Chondrocyte (in vitro differentiated cells): Measurements from ENCODE around the gene GMCL2. TPM values are rescaled to one million over a fixed set of nuclear protein-coding genes. Genes with fewer than 3 reads are reported as not detected.
A peak's percentile ranks its signal among the peaks of the same experiment; 100 is the strongest.

Experiments
- DNase-seq: peaks from one replicate; pipeline ENCODE4 v3.0.0; 2021; ENCODE audit warnings: mixed read lengths, low spot score
- H3K27ac Mint-ChIP-seq: one replicate; pipeline ENCODE4 v1.8.0; 2021; ENCODE audit warnings: mild to moderate bottlenecking, moderate library complexity, mixed read lengths; ENCODE audit not compliant: unreplicated experiment
- H3K27me3 Mint-ChIP-seq: 2 replicates; pipeline ENCODE4 v1.8.0; 2021; ENCODE audit warnings: low read depth, mixed read lengths
- H3K36me3 Mint-ChIP-seq: 2 replicates; pipeline ENCODE4 v1.8.0; 2021; ENCODE audit warnings: low read depth, mixed read lengths
- H3K4me1 Mint-ChIP-seq: 2 replicates; pipeline ENCODE4 v1.8.0; 2021; ENCODE audit warnings: low read depth, mild to moderate bottlenecking, mixed read lengths
- H3K4me3 Mint-ChIP-seq: one replicate; pipeline ENCODE4 v1.8.0; 2021; ENCODE audit warnings: mild to moderate bottlenecking, moderate library complexity, mixed read lengths; ENCODE audit not compliant: unreplicated experiment
- H3K9me3 Mint-ChIP-seq: 2 replicates; pipeline ENCODE4 v1.8.0; 2021; ENCODE audit warnings: low read depth, mixed read lengths
- CTCF ChIP-seq: fragments of 200-600 bp; sonication (generic); IDR thresholded peaks from 2 replicates; pipeline ENCODE4 v1.5.0; 2021; ENCODE audit warnings: antibody characterized with exemption, mild to moderate bottlenecking, moderate library complexity
- total RNA-seq: library from RNA; stranded (reverse); gene quantifications from 3 replicates; pipeline ENCODE4 v1.2.1, GENCODE V29; 2021

GMCL2 gene
- total RNA-seq, 1 donor from 2014 or later, result not detected

- H3K9me3 Mint-ChIP-seq, result no peaks in the 10 kb centered on the region
- no peaks in the 10 kb centered on the region for H3K27me3 Mint-ChIP-seq
- H3K4me3 Mint-ChIP-seq, result peak overlapping the region; percentile 88
- H3K4me1 Mint-ChIP-seq, result peaks cover 28% of the 10 kb centered on the region
- H3K36me3 Mint-ChIP-seq, result peaks cover 20% of the 10 kb centered on the region
- DNase-seq, result no peak
- peak overlapping the region; percentile 95 for H3K27ac Mint-ChIP-seq
- TF ChIP-seq CTCF, result no peak
Observed at GRCh38 chr5:178203670-178204181, 16.6 kb upstream of the GMCL2 start.

- no peak for TF ChIP-seq CTCF
- DNase-seq, result no peak
- H3K4me1 Mint-ChIP-seq, result peaks cover 21% of the 10 kb centered on the region
- peak overlapping the region; percentile 25 for H3K4me3 Mint-ChIP-seq
- no peak overlapping the region for H3K27ac Mint-ChIP-seq
- no peaks in the 10 kb centered on the region for H3K27me3 Mint-ChIP-seq
- H3K36me3 Mint-ChIP-seq, result peaks cover 13% of the 10 kb centered on the region
- no peaks in the 10 kb centered on the region for H3K9me3 Mint-ChIP-seq
Observed at GRCh38 chr5:178202541-178202940, 15.4 kb upstream of the GMCL2 start.

GRCh38 chr5:178201927-178202235, 14.7 kb upstream of the GMCL2 start:
- Mint-ChIP-seq H3K9me3 (no peaks in the 10 kb centered on the region), H3K36me3 (peaks cover 9% of the 10 kb centered on the region), H3K4me3 (no peak overlapping the region), H3K27me3 (no peaks in the 10 kb centered on the region), H3K4me1 (peaks cover 14% of the 10 kb centered on the region), H3K27ac (no peak overlapping the region)
- DNase-seq, result no peak
- TF ChIP-seq CTCF, result no peak

GRCh38 chr5:178201221-178201926, 14.2 kb upstream of the GMCL2 start:
- H3K9me3 Mint-ChIP-seq, result no peaks in the 10 kb centered on the region
- H3K4me3 Mint-ChIP-seq, result no peak overlapping the region
- no peak for TF ChIP-seq CTCF
- H3K36me3 Mint-ChIP-seq, result peaks cover 8% of the 10 kb centered on the region
- no peak for DNase-seq
- H3K4me1 Mint-ChIP-seq, result peaks cover 11% of the 10 kb centered on the region
- H3K27ac Mint-ChIP-seq, result no peak overlapping the region
- no peaks in the 10 kb centered on the region for H3K27me3 Mint-ChIP-seq

GRCh38 chr5:178199581-178200434, 12.6 kb upstream of the GMCL2 start:
- peaks cover 2% of the 10 kb centered on the region for H3K36me3 Mint-ChIP-seq
- H3K27me3 Mint-ChIP-seq, result peaks cover 2% of the 10 kb centered on the region
- H3K4me3 Mint-ChIP-seq, result no peak overlapping the region
- no peak overlapping the region for H3K27ac Mint-ChIP-seq
- no peak for DNase-seq
- no peak for TF ChIP-seq CTCF
- H3K9me3 Mint-ChIP-seq, result no peaks in the 10 kb centered on the region
- H3K4me1 Mint-ChIP-seq, result peaks cover 5% of the 10 kb centered on the region
